ENCODE results near the gene GNB1L. TPM values are rescaled to one million over a fixed set of nuclear protein-coding genes. Genes with fewer than 3 reads are reported as not detected.

Gene GNB1L
- total RNA-seq, 1 donor, result 5.2 TPM

DNA sequence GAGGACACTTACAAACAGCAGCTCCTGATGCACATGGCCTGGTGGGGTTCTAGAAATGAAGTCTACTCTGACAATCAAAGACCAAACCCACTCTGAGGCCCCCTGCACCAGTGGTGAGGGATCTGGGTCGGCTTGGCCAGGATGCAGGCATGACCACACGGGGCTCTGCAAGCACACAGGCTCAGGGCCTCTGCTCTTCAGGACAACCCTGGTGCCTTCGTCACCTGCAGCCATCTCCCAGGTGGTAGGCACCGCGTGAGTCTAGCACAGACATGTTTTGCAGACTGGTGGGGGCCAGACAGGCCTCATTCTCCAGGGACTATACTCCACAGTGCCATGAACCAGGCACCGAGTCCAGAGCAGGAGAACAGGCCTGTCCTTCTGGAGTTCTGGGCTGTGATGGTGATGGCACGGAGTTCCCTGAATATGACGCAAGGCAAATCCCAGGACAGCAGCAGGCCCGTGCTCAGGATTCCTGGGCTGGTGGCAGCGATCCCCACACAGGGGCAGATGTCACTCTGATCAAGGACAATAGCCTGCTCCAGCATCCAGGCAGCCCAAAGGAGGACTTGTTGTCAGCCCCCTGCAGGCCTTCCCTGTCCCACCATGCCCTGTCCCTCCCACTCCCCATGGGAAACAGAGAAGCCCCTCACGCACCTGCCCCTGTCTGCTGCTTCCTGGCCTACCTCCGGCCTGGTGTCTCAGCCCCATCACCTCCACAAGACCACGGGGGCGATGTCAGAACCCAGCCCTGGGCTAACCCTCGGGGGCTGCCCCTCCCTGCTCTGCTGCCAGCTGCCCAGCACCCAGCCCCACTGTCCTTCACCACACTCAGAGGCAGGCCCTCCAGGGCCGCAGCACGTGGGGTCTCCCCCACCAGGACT is 36.1 kb downstream of the GNB1L start:
- TF ChIP-seq, protein P1, sequence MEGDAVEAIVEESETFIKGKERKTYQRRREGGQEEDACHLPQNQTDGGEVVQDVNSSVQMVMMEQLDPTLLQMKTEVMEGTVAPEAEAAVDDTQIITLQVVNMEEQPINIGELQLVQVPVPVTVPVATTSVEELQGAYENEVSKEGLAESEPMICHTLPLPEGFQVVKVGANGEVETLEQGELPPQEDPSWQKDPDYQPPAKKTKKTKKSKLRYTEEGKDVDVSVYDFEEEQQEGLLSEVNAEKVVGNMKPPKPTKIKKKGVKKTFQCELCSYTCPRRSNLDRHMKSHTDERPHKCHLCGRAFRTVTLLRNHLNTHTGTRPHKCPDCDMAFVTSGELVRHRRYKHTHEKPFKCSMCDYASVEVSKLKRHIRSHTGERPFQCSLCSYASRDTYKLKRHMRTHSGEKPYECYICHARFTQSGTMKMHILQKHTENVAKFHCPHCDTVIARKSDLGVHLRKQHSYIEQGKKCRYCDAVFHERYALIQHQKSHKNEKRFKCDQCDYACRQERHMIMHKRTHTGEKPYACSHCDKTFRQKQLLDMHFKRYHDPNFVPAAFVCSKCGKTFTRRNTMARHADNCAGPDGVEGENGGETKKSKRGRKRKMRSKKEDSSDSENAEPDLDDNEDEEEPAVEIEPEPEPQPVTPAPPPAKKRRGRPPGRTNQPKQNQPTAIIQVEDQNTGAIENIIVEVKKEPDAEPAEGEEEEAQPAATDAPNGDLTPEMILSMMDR (IDR thresholded peaks at IDR 0.05; ENCODE audit: insufficient read depth, low read depth, low read length), result no peak
- no peak overlapping the region for H3K4me3 ChIP-seq (ENCODE audit: low read depth, low read length)
- DNase-seq (ENCODE audit: low read depth), result no peak

DNA sequence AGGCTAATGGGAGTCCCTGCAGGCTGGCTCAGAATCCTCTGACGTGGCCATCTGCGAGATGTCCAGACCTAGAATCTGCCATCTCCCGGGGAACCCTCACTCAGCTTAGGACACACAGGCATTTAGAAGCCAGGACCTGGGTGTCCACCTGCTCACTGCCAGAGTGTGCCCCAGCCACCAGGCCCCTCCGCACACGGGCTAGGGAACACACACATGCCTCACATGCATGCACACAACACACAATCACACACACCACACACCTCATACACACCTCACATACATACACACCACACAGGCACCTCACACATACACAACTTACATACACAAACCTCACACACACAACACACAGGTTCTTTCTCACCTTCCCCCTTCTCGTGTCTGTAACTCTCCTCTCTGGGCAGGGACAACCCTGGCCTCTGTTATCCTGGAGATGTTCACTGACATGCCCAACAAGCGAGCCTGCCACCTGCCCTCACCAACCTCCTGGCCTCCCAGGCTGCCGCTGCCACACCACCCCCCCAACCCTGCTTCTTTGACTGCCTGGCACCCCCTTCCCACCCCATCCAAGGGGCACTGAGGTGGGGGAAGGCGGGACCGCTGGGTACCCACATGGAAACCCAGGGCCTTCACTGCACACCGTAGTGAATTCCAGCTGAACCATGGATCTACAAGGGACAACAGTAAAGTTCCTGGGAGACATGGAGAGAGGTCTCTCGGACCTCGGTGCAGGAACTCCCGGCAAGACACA is 38.1 kb downstream of the GNB1L start:
- TF ChIP-seq, protein P1 (IDR thresholded peaks at IDR 0.05; ENCODE audit: insufficient read depth, low read depth, low read length), result no peak
- H3K4me3 ChIP-seq (ENCODE audit: low read depth, low read length), result no peak overlapping the region
- no peak for DNase-seq (ENCODE audit: low read depth)

DNA sequence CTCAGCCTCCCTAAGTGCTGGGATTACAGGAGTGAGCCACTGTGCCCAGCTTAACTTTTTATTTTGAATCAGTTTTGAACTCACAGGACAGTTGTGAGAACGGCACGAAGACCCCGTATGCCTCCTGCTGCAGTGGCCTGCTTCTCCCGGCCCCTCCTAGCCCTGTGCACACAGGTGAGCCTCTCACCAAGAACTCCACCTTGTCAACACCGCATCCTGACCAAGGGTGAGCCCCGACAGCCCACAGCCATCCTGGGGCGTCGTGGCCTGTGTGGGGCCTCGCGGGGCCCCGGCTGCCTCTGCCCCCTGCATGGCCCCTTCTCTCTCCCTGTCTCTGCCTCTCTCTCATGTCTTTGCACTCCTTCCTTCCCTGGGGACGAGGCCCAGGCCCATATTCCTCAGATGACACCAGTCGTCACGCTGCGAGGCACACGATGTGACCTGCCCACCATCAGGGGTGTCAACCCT is 38.8 kb downstream of the GNB1L start:
- no peak overlapping the region for H3K4me3 ChIP-seq (ENCODE audit: low read depth, low read length)
- TF ChIP-seq, protein P1 (IDR thresholded peaks at IDR 0.05; ENCODE audit: insufficient read depth, low read depth, low read length), result no peak
- DNase-seq (ENCODE audit: low read depth), result no peak

DNA sequence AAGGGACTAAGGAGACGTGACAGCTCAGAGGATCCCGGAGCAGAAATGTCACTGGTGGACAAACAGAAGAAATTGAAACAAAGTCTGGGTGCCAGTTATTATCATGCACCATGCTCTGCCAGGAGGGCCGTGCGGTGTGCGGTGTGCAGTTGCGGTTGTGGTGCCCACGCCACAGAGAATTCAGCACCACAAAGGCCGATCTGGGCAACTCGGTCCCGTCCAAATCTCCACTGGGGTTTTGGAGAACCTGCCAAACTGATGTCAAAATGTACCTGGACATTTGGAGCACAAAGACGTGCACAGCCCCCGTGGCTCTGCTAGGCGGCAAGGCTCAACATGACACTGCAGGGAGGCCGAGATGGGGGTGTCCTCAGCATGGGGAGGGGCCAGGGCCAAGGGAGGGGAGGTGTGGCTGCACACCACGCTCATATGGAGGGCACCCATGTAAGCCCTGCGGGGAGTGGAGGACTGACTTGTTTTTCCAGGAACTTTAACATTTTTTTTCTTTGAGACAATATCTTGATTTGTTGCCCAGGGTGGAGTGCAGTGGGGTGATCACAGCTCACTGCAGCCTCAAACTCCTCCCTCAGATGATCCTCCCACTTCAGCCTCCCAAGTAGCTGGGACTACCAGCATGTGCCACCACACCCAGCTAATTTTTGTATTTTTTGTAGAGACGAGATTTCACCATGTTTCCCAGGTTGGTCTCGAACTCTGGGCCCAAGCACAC is 39.4 kb downstream of the GNB1L start:
- TF ChIP-seq, protein P1 (IDR thresholded peaks at IDR 0.05; ENCODE audit: insufficient read depth, low read depth, low read length), result no peak
- no peak overlapping the region for H3K4me3 ChIP-seq (ENCODE audit: low read depth, low read length)
- no peak for DNase-seq (ENCODE audit: low read depth)

DNA sequence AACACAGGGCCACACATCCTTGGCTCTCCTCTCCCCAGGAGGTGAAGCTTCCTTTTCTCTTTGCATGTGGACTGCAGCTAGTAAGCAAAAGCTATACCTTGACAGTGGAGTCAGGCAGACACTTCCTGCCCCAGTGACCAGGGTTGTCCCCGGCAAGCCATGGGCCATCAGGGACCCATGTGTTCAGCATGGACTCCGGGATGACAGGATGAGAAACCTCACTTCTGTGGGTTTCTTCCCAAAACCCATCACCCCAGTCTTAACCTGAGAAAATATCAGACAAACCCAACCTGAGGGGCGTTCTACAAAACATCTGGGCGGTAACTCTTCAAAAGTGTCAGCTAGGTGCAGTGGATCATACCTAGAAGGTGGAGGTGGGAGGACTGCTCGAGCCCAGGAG is 40.2 kb downstream of the GNB1L start:
- no peak for DNase-seq (ENCODE audit: low read depth)
- TF ChIP-seq, protein P1 (IDR thresholded peaks at IDR 0.05; ENCODE audit: insufficient read depth, low read depth, low read length), result no peak
- H3K4me3 ChIP-seq (ENCODE audit: low read depth, low read length), result no peak overlapping the region

DNA sequence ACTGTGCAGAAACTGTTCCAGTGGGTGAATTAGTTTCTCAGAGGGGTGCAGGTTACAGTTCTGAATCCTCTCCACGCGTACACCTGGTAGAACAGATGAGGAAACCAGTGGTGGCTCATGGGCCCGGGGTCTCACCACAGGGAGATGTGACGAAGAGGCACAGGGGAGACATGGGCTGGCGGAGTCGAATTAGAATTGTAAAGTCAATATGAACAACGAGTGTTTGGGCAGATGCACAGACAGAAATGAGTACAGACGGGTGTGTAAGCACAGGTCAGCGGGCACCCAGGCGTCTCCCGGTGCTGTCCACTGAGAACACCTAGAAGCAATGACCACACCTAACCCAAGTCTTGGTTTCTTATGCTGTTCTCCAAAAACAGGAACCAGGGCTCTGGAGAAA is 41.8 kb downstream of the GNB1L start:
- no peak for DNase-seq (ENCODE audit: low read depth)
- TF ChIP-seq, protein P1 (IDR thresholded peaks at IDR 0.05; ENCODE audit: insufficient read depth, low read depth, low read length), result no peak
- no peak overlapping the region for H3K4me3 ChIP-seq (ENCODE audit: low read depth, low read length)

Measured in fibroblast of villous mesenchyme (primary cell).